Central memory CD4-positive, alpha-beta T cell (primary cell): Measurements from ENCODE around the gene PTPRR.
"Not testable (repeated sequence)": the region's sequence is repeated elsewhere in the genome, so short reads cannot be mapped to it uniquely, and the experiment has no call there.

Experiments used
- DNase-seq: peaks from one replicate; pipeline ENCODE4 v3.0.0; 2022

PTPRR gene

DNA sequence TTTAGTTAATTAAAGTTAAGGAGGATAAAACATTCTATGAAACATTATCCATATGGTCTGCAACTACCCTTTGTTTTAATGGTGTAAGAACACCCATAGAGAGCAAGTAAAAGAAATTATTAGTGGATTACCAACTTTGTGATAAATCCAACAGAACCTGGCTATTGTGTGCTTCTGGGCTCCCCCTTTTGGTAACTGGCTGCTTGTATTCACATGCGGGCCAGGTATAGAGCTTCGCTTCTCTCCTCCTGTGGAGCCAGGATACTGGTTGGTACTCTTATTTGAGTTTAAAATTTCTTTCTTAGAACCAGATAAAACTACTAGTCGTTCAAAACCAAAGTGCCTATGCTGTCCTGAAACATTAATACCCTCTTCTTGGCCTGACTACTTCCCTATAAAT lies 81.0 kb downstream of the PTPRR start:
- DNase-seq: no peak

DNA sequence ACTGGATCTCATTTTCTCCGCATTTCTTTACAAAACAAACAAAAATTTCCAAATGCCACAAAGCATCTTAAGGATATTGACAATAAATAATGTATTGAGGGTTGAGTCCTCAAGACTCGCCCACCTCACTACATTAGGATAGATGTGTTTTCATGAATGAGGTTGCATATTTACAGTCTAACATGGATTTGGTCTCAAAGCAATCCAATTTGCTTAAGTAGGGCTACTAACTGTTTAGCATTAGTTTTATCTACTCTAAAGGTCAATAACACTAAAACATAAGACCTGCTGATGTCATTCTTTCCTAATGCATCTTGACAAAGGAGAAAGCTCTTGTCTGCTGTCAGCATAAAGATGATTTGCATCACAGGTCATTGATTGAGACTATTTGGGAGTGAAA lies 82.4 kb downstream of the PTPRR start:
- DNase-seq: no peak

DNA sequence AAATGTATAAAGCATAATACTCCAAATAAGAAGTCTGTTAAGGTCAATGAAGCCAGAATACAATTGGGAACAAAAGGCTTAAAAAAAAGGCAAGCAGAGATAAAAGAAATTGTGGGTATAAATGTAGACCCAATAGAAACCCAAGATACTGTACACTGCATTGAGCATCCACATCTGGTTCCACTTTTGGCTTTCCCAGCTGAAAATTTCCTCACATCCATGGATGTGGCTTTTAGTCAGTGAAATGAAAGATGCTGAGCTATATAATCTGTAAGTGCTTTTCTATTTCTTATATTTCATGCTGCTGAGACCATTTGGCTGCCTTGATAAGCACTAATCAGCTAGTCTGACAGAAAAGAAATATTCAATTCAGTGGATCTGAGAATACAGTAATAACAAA lies 83.5 kb downstream of the PTPRR start:
- DNase-seq: no peak

DNA sequence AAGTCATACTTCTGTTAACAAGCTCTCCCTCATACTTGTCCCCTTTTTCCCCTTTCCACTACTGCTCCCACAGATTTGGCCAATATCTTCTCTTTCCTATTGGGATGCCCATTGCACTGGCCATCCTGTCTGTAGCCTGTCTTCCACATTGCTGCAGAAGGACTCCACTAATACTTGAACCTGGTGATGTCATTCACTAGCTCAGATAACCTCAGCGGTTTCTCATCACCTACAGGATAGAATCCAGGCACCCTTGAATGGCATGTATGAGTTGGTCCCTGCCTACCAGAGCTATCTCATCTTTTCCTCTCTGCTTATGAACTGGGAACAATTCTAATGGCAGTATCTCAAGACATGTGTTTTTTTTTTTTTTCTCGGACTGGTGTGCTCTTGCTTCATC lies 84.6 kb downstream of the PTPRR start:
- DNase-seq: no peak

DNA sequence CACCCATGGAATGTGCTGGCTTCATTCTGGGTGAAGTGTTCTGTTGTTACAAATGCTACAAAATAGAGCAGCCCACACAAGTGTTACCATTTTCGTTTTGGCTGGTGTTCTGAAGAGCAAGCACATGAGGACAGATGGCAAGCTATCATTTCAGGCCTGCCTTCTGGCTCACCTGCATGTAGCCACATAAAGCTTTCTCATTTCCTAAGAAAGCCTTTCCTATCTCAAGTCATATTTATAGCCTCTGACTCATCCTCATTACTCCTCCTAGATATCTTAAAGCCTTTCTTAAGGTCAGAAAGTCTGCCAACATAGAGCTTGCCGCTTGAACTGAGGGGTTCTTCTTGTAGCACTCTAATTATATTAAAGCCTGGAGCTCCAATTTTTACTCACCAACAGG lies 89.0 kb downstream of the PTPRR start:
- DNase-seq: no peak

DNA sequence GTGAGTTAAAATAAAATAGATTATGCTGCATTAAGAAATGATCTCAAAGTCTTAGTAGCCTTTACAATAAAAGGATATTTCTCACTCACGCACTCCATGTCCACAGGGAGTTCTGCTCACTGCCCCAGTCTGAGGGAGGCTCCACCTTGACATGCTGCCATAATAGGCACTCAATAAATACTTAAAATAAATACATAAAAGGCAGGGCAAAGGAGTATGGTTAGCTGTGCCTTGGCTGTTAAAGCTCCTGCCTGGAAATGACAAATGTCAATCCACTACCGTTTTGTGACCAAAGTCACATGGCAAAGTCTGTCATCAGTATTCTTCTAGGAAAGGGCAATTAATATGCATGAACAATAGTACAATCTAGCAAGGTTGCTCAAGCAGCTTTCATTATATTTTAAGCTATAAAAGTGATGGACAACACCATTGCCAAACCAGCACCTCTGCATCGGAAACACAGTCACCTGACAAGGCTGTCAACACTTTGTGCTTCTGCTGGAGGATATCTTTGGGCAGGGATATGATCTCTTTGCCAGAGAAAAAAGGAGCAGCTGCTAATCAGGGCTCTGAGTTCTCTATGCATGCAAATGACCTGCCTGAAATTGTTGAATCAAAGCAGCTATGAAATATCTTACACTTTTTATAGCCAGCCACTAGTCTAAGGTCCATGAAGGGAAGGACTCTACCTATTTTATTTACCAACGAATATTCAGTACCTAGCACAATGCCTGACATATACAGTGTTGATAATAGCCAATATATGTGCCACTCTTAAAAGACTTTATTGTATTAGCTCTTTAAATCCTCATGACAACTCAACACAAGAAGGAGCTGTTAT lies 90.1 kb downstream of the PTPRR start:
- DNase-seq: no peak

DNA sequence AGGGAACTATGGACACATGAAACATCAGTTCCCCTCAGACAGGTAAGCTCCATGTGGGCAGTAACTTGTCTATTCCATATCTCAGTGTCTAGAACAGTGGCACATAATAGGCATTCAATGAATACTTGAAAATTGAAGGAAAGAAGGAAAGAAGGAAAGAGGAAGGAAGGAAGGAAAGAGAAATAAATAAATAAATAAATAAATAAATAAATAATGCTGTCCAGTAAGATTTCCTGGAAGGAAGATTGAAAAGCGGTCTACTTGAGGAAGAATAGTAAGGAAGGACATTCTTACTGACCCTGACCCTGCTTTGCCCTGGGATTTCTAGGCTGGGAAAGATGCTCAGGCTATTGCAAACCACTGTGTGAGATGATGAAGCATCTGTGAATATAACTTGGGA lies 91.5 kb downstream of the PTPRR start:
- DNase-seq: no peak

DNA sequence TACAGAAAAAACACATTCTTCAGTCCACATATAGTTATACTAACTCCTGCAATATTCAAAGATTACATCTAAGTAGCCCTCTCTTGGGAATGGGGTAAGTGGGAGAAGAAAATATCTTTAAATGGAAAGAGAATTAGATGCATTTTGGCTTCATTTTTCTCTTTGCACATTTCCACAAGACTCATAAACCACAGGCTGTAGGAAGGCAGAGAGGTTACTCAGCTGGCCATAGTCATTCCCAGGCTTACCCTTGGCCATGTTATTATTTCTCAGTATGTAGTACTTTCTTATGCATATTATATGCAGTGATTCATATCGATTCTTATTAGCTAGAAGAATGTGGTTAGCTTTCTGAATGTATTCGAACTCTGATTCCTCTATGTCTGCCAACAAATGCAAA lies 92.2 kb downstream of the PTPRR start:
- no peak for DNase-seq

DNA sequence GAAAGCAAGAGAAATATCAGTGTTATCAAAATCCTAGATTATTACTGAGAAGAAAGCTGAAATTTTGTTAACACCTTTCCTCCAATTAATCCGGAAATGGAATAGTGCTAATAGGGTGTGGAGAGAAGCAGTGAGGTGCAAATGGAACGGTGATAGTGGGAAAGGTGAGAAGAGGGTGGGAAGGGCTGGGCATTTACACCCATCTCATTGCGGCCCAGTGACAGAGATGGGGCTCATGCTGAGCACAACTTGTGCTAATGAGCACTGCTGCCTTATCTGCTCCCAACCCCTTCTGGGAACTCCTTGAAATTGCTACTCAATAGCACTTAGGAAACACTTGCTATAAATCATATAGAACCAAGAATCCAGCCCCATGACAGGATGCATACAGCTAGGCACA lies 94.4 kb downstream of the PTPRR start:
- DNase-seq: no peak

DNA sequence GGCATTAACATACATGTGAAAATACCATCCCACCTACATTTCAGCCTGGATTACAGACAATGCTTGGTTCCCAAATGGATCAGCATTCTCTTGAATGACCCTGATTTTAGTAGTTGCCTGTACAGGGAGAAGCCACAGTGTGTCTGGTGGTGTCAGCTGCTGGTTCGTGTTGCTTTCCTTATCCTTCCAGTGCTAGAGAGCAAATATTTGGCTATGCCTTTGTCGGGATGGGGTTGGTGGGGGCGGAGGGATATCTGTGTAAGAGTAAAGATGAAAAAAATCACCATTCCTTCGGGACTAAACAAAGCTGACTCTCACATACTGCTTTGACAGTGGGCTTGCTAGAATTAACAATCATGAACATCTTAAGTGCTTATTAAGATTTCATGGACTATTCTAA lies 96.0 kb downstream of the PTPRR start:
- DNase-seq: no peak

DNA sequence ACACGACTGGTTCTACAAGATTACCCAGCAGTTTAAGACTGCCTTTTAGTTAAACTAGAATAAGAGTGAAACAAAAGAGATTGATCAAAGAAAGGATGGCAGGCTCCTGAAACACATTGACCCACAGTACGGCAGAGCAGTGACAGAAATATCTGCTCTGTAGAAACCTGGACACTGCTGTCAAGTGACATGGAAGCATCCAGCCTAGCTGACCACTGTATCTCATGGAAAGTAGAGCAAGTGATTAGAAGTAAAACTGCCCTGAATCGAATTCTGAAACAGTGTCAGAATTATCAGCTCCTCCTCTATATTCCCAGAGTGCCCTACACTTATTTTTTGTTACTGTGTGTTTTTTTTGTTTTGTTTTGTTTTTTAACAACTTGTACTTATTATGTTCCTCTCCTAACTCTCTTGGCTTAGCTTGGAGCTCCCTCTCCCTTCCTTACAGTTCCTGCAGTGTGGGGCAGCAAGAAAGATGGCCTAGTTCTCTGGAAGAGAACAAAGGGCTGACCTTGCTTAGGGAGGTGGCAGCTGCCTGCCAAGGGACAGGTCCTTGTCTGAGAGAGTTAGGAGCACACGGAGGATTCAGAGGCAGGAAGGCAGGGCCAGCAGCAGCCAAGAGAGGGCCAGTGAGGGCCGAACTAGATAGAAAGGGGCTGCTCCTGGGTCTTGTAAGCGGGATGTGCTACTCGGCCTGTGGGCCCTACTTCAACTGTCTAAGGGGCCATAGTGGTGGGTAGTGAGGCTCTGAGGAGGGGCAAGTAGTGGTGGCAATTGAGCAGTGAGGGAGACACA lies 97.2 kb downstream of the PTPRR start:
- no peak for DNase-seq

DNA sequence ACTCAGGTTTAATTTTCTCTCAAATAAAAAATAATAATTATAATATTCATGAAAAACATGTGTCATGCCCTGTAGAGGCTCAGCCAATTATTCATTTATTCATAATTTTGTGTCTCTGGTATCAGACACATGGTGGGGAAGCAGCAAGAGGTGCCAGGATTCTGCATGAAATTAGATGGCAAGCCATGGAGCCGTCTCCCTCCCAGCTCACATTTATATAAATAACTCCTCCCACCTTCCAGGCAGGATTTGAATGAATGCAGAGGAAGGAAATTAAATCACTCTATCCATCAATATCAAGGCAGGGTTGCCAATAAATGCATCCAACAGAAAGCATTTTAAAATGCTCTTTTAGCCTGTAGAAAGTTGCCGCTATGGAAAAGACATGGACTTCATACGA lies 98.1 kb downstream of the PTPRR start:
- no peak for DNase-seq

DNA sequence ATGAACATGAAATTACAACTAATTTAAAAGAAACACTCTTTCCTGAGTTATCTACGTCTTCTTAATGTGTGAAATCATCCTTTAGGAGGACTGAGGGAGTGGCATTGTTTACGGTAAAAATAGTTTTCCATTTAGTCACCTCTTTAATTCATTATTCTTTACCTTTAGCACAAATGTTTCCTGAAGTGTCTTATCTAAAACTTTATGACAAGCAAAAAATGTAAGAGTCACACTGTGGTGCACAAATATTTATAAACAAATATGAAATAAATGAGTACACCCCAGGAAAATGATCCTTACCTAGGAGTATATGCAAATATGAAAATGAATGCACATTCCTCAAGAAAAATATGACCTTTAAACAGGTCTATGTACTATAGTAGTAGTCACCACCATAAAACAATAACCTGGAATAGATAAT lies 104.6 kb downstream of the PTPRR start:
- DNase-seq: no peak

DNA sequence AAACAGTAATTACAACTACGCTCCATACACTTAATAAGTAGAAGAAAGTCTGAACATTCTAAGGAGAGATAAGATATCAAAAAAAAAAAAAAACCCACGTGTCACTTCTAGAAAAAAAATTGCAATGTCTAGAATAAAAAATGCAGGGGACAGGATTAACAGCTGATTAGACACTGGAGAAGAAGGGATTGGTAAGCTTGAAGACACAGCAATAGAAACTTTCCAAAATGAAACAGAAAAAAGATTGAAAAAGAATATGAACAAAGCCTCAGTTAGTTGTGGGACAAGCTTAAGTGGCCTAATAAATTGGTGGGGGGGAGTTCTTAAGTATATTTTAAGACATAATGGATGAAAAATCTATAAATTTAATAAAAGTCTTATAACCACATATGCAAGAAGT lies 105.5 kb downstream of the PTPRR start:
- DNase-seq: no peak

DNA sequence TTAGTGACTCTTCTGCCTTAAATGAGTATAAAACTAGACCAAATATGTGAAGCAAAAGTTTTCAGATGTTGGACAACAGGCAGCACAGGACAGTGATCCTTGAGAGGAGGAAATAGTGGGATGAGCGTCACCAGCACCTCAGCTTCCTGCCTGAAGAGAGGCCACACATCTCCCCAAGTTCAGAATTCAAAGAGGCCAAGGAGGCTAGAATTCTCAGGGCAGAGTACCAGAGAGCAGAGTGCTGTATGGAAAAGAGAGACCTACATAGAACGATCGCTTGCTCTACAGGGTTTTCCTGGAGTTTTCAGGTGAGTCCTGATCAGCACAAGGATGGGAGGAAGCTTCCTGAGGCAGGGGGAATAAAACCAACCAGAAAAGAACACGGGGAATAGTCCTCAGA lies 107.0 kb downstream of the PTPRR start:
- no peak for DNase-seq

DNA sequence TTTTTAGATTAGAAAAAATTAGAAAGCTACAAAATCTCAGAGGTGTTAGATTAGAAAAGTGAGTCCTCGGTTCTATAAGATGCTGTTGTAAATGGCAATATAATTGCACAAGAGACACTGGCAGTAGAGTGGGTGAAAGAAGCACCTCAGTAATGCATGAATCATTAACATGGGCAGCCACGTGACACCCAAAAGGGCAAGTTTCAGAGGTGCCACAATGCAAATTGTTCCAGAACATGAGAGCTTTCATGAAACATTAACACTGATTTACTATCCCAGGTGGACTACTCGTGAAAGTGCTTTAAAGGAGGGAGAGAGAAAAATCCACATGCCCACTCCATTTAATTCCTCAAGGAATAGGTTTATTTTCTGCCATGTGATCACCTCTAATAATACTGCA lies 108.4 kb downstream of the PTPRR start:
- DNase-seq: no peak

DNA sequence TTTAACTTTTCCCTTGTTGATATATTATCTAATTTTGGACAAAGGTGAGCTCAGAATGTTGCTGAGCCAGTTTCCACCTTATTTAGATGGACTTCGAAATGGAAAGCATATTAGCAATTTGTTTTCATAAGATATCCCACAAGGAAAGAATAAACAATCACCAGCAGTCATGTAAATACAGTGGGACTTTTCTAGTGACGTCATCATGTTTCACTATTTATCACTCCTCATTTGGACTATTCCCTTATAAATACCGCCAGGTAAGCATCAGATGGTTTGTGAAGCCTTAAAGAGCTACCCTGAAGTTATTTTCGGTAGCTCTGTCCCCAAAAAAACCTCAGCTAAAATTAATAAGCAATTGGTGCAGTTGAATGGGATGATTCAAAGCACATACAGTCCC lies 110.7 kb downstream of the PTPRR start:
- no peak for DNase-seq

DNA sequence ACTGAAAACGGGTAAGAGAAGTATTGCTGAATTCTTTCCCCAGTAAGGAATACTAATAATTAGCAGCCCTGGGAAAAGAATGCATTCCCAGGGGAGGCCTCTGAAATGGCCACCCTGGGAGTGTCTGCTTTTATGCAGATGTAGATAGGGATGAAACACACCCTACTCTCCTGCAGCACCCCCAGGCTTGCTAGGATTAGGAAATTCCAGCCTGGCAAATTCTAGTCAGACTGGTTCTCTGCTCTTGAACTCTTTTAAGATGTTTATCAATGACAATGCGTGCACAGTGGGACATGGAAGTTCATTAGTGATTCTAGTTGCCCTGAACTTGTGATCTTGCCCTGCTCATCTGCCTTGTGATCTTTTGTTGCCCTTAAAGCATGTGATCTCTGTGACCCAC lies 112.5 kb downstream of the PTPRR start:
- not testable (repeated sequence) for DNase-seq

DNA sequence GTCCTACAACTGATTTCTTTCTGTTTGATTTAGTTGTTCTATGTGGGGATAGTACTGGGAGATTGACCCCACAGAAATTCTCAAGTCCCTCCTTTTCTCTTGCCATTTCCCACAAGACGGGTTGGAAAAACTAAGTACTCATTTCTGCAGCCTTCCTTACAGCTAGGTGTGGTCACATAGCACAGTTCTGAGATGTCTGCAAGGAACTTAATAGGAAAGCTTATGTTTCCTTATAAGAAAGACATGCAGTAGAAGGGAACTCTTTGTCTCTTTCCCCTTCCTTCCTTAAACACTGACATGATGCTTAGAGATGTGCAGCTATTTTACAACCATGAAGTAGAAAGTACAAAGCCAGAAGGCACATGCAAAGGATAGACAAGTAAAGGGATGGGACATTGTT lies 113.7 kb downstream of the PTPRR start:
- no peak for DNase-seq

DNA sequence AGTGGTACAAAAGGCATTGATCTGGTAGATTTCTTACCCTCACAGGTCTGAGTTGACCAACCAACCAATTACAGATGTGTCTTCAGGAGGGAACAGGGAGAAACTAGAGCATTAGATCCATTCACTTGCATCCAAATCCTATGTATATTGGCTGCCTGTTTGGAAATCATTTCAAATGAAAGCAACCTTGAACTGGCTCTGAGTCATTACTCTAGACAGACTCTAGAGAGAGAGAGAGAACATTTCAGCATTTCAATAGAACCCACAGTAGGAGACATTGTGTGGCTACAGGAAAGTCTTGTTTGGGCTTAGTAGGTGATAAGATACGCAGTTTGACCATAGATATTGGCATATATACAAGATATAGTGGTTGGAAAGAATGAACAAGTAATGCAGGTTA lies 114.5 kb downstream of the PTPRR start:
- DNase-seq: no peak

DNA sequence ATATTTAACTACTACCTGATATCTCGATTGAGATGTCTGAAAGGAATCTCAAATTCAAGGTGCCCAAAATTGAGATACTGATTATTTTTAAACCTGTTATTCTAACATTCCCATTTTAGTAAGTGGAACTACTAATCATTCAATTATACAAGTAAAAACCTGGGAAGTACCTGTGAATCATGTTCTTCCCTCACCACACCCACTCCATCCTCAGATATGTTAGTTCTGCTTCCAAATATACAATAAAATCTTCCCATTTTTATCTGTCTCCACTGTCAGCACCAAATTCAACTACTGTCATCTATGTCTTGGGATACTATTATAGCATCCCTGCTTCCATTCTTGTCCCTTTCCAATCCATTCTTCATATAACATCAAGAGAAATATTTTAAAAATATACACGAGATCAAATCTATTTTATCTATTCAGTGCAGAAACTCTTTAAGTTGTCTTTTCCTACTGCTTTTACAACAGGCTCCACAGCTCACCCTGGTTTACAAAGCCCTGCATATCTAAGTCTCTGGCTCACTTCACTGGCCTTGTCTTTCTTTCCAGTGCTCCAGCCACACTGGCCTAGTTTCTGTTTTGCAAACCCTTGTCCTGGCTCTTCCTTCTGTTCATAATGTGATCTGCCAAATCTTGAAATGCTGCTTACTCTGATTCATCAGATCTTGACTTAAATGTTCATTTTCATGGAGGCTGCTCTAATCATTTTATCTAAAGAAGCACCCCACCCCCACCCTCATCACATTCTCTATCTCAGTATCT lies 122.3 kb downstream of the PTPRR start:
- DNase-seq: no peak

DNA sequence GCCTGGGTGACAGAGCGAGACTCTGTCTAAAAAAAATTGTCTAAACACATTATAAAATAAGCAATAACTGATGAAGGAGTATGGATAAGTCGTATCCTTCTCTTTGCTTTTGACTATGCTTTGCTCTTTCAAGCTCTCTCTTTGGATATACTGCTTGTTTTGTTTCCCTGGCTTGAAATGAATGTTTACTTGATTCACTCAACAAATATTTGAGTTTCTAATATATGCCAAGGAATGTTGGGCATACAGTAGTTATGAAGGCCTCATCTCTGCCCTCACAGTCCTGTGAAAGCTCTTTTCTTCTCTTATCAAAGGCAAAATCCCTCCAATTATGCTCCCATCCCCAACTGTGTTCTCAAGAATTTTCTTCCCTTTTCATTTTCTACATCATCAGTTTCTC lies 123.5 kb downstream of the PTPRR start:
- DNase-seq: no peak

DNA sequence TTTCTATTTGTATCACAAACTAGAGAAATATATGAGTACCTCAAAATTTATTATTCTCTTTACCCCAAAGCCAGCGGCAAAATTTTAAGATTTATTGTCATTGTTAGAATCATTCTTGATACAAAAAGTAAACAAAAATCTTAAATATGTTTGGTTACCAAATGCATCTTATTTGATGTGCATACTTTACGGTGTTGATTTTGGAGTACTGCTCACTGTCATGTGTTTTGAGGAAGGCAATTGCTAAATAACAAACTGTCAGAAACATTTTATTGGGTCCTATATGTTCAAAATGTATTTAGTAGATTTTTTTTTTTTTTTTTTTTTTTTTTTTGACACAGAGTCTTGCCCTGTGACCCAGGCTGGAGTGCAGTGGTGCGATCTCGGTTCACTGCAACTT lies 124.9 kb downstream of the PTPRR start:
- DNase-seq: no peak

DNA sequence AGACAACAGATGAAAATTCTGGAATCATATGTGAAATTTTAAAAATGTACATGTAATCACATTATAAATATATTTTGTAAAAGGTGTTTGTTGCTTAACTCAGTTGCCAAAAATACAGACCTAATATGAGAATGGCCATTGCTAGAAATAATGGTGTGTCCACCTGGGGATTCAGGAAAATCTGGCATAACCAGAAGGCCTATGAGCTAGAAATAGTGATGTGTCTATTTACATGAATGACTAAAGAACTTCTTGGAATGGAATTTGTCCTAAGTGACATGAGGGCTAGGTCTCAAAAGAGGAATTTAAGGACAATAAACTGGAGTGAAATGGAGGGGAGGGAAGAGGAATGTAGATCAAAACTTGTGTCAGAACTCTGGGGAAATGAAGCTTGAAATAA lies 126.4 kb downstream of the PTPRR start:
- no peak for DNase-seq
